Loucy (cell line): ENCODE data around the gene STAU1.

ENCODE experiments used
- H2AFZ ChIP-seq: fragments of 200-600 bp; sonication (generic); 2 replicates; pipeline ENCODE4 v1.6.0; 2016; ENCODE audit warnings: antibody characterized with exemption, mild to moderate bottlenecking, low read length, moderate library complexity
- H3F3A ChIP-seq: fragments of 200-600 bp; 2 replicates; pipeline ENCODE4 v1.6.0; 2016; ENCODE audit warnings: antibody characterized with exemption, low read depth, mild to moderate bottlenecking
- H3K27me3 ChIP-seq: fragments of 200-600 bp; sonication (generic); 2 replicates; pipeline ENCODE4 v1.6.1; 2014; ENCODE audit warnings: low read length, mild to moderate bottlenecking; ENCODE audit not compliant: insufficient read depth, poor library complexity, severe bottlenecking
- H3K36me3 ChIP-seq: fragments of 200-600 bp; sonication (generic); 2 replicates; pipeline ENCODE4 v1.6.1; 2016; ENCODE audit warnings: low read length; ENCODE audit not compliant: insufficient read depth
- H3K4me1 ChIP-seq: fragments of 200-600 bp; sonication (generic); 2 replicates; pipeline ENCODE4 v1.5.1; 2014; ENCODE audit warnings: low read length, mild to moderate bottlenecking; ENCODE audit not compliant: insufficient read depth, poor library complexity, severe bottlenecking
- H3K4me2 ChIP-seq: fragments of 200-600 bp; sonication (generic); 2 replicates; pipeline ENCODE4 v1.6.0; 2014; ENCODE audit warnings: antibody characterized with exemption, low read length, low read depth, mild to moderate bottlenecking; ENCODE audit not compliant: poor library complexity, severe bottlenecking
- H3K4me3 ChIP-seq: fragments of 200-600 bp; sonication (generic); 2 replicates; pipeline ENCODE4 v1.5.1; 2014; ENCODE audit warnings: low read length, mild to moderate bottlenecking, mixed read lengths; ENCODE audit not compliant: poor library complexity, severe bottlenecking
- H3K79me2 ChIP-seq: fragments of 200-600 bp; sonication (generic); 2 replicates; pipeline ENCODE4 v1.6.1; 2014; ENCODE audit warnings: low read length; ENCODE audit not compliant: insufficient read depth
- H3K9ac ChIP-seq: fragments of 200-600 bp; sonication (generic); 2 replicates; pipeline ENCODE4 v1.6.0; 2014; ENCODE audit warnings: mild to moderate bottlenecking, low read depth, low read length, moderate library complexity; ENCODE audit not compliant: poor library complexity, severe bottlenecking
- H3K9me2 ChIP-seq: fragments of 200-600 bp; sonication (generic); replicated peaks from 2 replicates; pipeline ENCODE4 v1.6.1; 2016; ENCODE audit warnings: low read depth, low read length, mixed read lengths
- H3K9me3 ChIP-seq: fragments of 200-600 bp; sonication (generic); 2 replicates; pipeline ENCODE4 v1.6.1; 2014; ENCODE audit warnings: mild to moderate bottlenecking, antibody characterized with exemption, low read length, low read depth; ENCODE audit not compliant: insufficient read depth
- H4K20me1 ChIP-seq: fragments of 200-600 bp; sonication (generic); 2 replicates; pipeline ENCODE4 v1.6.0; 2014; ENCODE audit warnings: antibody characterized with exemption, low read length, mild to moderate bottlenecking; ENCODE audit not compliant: insufficient read depth, poor library complexity, severe bottlenecking
- EZH2phosphoT487 ChIP-seq: fragments of 200-600 bp; IDR thresholded peaks from 2 replicates; pipeline ENCODE4 v1.6.1; 2018; ENCODE audit warnings: antibody characterized with exemption, mild to moderate bottlenecking, moderate library complexity, borderline replicate concordance
- TF ChIP-seq, protein P1 (sequence below): fragments of 200-600 bp; sonication (generic); conservative IDR thresholded peaks from 2 replicates; pipeline ENCODE4 v1.5.1; 2014; ENCODE audit warnings: mild to moderate bottlenecking, antibody characterized with exemption, low read length

Gene STAU1

DNA sequence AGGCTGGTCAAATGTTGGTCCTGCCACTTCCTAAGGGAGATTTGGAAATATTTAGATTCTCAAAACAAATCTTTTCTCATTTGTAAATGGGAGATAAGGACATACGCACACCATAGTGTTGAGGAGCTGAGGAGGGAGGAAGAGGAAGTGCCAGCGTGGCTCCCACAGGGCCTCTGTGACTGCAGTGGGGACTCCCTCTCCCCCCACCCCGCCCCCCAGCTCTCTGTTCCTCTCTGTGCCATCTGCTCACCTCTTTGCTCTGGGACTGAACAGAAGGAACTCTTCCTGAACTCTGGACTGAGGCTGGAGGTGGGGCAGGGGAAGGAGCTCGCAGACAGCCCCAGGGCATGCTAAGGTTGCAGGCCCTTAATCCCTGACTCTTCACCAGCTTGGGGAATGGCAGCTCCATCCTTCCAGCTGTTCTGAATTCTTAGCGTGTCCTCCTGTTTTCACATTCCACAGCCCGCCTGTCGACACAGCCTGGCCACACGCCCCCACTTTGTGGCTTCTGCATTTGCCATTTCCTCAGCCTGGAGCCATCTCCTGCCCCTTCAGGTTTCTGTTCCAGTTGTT, 42.5 kb upstream of the STAU1 start:
- H3K9ac ChIP-seq, result no peak overlapping the region
- H2AFZ ChIP-seq, result no peak overlapping the region
- peaks cover 56% of the 10 kb centered on the region; the same call in 1 of the 2 replicates for H3K36me3 ChIP-seq
- H3F3A ChIP-seq, result no peaks in the 10 kb centered on the region
- H3K4me3 ChIP-seq, result no peak overlapping the region
- TF ChIP-seq, protein P1, sequence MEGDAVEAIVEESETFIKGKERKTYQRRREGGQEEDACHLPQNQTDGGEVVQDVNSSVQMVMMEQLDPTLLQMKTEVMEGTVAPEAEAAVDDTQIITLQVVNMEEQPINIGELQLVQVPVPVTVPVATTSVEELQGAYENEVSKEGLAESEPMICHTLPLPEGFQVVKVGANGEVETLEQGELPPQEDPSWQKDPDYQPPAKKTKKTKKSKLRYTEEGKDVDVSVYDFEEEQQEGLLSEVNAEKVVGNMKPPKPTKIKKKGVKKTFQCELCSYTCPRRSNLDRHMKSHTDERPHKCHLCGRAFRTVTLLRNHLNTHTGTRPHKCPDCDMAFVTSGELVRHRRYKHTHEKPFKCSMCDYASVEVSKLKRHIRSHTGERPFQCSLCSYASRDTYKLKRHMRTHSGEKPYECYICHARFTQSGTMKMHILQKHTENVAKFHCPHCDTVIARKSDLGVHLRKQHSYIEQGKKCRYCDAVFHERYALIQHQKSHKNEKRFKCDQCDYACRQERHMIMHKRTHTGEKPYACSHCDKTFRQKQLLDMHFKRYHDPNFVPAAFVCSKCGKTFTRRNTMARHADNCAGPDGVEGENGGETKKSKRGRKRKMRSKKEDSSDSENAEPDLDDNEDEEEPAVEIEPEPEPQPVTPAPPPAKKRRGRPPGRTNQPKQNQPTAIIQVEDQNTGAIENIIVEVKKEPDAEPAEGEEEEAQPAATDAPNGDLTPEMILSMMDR, result no peak
- TF ChIP-seq EZH2phosphoT487, result no peak
- H3K9me2 ChIP-seq, result no peaks in the 10 kb centered on the region
- no peaks in the 10 kb centered on the region for H3K9me3 ChIP-seq
- no peaks in the 10 kb centered on the region for H3K79me2 ChIP-seq
- H3K27me3 ChIP-seq, result no peaks in the 10 kb centered on the region
- H4K20me1 ChIP-seq, result no peaks in the 10 kb centered on the region
- no peak overlapping the region for H3K4me2 ChIP-seq
- no peaks in the 10 kb centered on the region for H3K4me1 ChIP-seq

DNA sequence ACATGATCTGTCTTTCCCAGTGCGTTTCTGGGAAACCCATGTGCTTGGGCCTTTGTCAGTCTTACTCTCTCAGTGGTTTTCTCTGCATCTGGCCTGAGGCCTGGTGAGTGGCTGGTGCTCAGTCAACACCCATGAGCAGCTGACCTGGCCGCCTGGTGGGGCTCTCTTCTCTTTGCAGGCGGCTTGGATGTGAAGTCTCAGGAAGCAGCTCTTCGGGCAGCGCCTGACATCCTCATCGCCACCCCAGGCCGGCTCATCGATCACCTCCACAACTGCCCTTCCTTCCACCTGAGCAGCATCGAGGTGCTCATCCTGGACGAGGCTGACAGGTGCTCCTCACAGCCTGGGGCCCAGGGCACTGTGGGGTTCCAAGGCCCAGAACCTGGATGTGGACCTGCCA, 41.9 kb upstream of the STAU1 start:
- Histone ChIP-seq H2AFZ (no peak overlapping the region), H3K36me3 (peaks cover 53% of the 10 kb centered on the region; the same call in 1 of the 2 replicates), H3K9me3 (no peaks in the 10 kb centered on the region), H3K4me1 (no peaks in the 10 kb centered on the region), H3F3A (no peaks in the 10 kb centered on the region), H3K4me3 (no peak overlapping the region), H3K9me2 (no peaks in the 10 kb centered on the region), H3K4me2 (no peak overlapping the region), H4K20me1 (no peaks in the 10 kb centered on the region), H3K27me3 (no peaks in the 10 kb centered on the region), H3K9ac (no peak overlapping the region), H3K79me2 (no peaks in the 10 kb centered on the region)
- TF ChIP-seq, protein P1, result no peak
- TF ChIP-seq EZH2phosphoT487, result no peak

DNA sequence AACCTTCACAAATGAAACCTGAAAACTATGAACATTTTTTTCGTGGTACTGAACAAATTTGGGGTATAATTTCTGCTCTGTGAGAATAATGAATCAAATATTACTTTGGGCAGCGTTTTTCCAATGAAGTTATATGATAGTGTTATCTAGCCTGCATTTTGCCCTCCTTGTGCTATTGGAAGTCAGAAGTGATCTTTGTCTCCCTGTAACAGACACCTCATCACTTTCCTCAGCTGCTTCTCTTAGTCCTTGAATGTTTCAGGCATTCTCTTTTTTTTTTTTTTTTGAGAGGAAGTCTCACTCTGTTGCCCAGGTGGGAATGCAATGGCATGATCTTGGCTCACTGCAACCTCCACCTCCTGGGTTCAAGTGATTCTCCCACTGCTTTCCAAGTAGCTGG, 41.2 kb upstream of the STAU1 start:
- Histone ChIP-seq H3K9ac (no peak overlapping the region), H3K9me3 (no peaks in the 10 kb centered on the region), H3K4me2 (no peak overlapping the region), H3K27me3 (no peaks in the 10 kb centered on the region), H3K4me1 (no peaks in the 10 kb centered on the region), H4K20me1 (no peaks in the 10 kb centered on the region), H3K36me3 (peaks cover 54% of the 10 kb centered on the region; the same call in 1 of the 2 replicates), H3F3A (no peaks in the 10 kb centered on the region), H3K9me2 (no peaks in the 10 kb centered on the region), H3K79me2 (no peaks in the 10 kb centered on the region), H2AFZ (no peak overlapping the region), H3K4me3 (no peak overlapping the region)
- TF ChIP-seq, protein P1, result no peak
- no peak for TF ChIP-seq EZH2phosphoT487
